GM10847 (cell line): Measurements from ENCODE around the gene KRT17.

Experiments used
- POLR2A ChIP-seq: IDR thresholded peaks from 2 replicates; pipeline ENCODE4 v1.6.1; 2011; ENCODE audit not compliant: insufficient read length; ENCODE audit errors: extremely low read depth

Gene KRT17

DNA sequence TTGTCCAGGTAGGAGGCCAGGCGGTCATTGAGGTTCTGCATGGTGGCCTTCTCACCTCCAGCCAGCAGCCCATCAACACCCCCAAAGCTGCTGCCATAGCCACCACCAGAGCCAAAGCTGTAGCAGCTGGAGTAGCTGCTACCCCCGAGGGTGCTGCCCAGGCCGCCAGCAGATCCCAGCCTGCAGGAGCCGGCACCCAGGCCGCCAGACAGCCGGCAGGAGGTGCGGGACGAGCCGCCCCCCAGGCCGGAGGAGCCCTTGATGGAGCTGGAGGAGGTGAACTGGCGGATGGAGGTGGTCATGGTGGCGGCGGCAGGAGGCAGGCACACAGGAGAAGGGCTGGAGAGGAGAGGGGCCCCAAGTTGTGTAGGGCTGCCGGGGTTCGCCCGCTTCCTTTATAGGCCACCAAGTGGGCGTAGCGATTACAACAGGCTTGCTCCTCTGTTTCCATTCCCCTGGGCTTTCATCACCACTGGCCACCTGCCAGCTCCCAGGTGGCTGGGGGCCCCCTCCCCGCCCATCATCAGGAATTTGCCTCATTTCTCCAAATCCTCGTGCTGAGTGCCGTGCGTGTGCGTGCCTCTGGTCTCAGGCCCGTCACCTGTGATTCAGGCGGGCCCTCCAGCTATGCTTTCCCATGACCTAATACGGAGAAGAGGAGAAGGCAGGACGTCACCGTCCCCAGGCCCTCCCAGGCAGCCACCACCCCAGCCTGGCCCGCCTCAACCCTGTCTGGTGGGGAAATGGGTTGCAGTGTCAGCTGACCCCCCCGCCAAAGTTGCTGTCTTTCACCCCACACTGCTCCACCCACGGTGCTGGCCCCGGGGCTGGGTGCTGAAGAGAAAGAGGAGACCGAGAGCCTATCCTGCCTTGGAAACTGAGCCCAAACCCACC is at the start of gene KRT17:
TSS of gene KRT17 (minus strand) at position 368 of the 894 bp plus-strand sequence. CDS start at position 302, 66 bp downstream.
- TF ChIP-seq POLR2A, result no peak

DNA sequence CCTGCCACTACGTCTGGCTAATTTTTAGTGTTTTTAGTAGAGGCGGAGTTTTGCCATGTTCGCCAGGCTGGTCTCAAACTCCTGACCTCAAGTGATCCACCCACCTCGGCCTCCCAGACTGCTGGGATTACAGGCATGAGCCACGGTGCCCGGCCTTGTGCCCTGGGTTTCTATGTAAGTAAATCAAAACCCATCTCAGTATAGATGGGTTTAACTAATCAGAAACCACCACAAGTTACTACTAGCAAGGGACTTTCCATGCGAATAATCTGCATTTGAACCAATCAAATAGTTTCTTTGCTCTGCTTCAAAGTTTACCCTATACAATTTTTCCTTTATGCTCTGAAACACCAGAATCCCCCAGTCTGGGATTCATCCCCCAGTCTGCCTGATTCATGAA is 47.8 kb upstream of the KRT17 start:
- TF ChIP-seq POLR2A, result no peak

DNA sequence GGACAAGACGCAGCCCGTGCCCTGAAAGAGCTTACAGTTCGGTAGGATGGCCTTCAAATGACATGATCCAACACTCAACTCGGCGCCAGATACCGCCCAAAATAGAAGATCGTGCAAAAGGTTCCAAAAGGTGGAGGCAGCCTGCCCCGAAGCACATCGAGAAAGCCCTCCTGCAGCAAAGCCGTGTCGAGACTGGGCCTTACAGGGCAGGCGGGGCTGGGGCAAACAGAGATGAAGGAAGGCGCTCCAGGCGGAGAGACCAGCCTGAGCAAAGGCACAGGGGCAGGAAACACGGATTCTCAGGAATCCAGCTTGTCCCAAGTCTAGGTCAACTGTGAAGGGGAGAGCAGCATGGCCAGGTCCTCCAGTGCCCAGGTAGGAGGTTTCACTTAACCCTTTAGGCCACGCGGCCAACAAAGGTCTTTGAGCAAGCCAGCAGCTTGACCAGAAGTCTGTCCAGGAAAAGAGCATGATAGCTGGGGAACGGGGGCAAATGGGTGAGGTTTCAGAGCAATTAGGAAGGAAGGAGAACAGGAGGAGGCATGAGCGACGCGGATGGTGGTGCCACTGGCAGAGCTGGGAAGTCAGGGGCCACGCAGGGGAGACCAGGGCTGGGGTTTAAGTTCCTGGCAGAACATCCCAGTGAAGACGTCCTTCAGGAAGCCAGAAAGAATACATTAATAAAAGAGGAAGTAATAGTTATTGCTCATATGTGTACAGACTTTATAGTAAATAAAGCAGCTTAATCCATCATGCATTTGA is 43.1 kb upstream of the KRT17 start:
- no peak for TF ChIP-seq POLR2A

DNA sequence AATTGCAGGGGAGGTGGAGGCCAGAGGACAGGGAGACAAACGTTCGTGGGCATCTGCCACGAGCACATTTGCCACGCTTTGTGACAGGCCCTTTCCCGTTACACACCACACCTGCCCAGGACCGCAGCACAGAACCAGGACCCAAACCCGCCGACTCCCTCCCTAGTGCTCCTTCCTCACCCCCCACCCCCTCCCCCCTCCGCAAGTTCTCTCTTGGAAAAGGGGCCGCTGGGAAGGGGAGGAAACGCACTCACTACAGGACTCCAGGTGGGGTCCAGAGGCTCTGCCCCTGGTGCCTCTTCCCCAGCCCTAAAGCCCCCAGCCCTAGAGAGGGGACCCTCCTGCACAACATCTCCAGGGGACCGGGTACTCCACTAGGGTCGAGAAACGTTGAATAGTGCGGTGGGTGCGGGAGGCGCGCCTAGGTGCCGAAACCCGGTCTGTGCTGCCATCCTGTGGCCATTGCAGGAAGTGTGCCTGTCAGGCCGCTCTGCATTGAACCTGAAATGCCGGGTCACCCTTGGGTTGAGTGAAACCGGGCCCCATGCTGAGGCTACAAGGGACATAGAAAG is 42.4 kb upstream of the KRT17 start:
- no peak for TF ChIP-seq POLR2A

DNA sequence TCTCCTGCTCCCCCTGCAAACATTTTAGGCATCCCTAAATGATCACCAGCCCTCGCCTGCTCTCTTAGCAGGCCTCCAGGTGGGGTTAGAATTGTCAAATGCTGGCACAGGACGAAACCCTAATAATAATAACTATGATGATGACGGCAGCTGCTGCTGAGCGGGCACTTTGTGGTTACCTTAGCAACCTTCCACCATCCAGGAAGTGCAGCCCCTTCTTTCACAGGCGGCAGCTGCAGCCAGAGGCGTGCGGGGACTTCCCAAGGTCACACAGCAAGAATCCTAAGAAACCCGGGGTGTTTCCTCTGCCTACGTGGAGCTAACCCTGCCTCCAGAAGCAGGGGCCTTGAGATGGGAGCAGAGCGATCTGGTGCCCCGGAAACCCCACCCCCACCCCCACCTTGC is 41.9 kb upstream of the KRT17 start:
- no peak for TF ChIP-seq POLR2A

DNA sequence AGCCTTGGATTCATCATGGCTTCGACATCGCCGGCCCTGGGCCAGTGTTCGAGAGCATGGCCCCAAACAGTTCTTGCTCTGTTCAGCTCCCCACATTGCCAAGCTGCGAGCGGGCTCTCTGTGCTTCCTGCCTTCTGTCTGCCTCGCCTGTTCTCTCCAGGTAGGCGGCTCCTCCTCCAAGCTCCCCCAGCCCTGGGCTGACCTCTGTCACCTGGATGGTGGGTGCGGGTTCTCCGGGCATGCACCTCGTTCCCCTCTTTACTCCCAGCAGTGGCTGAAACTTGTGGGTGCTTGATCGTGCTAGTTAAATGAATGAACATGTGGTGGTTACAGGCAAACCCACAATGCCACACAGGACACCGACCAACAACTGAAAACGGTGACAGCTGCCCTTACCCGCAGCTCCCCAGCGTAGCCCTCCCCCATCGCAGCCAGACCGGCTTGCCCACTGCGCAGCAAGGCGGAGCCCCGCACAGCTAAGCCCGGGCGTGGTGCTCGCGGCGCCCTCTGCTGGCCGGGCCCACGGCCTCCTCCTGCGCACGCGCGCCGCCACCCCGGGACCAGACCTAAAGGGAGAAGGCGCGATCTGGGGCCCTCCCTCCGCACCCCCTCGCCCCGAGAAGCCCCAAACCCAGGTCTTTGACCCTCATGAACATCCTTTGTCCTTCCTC is 41.3 kb upstream of the KRT17 start:
- peak; percentile 34 for TF ChIP-seq POLR2A

DNA sequence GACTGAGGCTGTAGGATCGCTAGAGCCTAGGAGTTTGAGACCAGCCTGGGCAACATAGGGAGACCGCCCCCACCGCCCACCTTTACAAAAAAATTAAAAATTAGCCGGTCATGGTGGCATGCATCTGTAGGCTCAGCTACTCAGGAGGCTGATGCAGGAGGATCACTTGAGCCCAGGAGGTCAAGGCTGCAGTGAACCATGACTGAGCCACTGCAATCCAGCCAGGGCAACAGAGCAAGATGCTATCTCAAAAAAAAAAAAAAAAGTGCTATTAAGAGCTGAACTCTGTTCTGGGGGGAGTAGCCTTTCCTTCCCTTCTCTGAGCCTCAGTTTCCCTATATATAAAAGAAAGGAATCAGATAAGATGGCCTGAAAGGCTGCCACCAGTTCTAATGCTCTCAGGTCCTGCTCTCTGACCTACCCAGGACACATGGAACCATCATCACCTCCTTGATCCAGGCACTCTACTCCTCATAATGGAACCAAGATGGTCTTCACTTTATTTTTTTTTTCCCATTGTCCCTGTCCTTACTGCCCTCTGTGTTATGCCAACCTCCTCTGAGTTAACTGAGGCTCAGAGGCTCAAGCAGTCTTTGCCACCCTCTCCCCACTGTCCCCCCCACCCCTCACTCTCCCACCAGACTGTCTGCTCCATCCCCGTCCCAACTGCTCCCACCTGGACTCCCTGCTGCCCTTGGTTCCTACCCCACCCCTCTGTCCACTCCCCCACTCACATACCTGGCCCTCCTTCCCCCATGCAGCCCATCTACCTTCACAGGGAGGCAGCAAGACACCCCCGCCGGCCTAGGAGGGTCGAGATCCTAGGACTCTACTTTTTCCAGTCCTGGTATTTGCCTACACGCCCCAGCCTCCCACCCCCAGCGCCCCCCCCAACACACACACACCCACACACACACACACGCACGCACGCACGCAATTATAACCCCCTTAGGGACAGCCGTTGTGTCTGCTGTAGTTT is 40.5 kb upstream of the KRT17 start:
- no peak for TF ChIP-seq POLR2A

DNA sequence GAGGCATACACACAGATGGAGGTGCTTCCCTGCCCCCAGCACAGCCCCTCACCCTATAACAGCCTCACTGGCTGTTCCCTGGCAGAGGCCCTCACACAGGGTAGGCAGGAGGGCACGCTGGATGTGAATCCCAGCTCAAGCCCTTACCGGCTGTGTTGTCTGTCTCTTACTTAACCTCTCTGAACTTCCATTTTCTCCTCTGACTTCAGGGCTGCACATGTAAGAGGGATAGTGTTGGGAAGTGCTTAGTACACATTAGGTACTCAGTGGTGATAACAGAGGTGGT is 39.7 kb upstream of the KRT17 start:
- TF ChIP-seq POLR2A, result no peak

DNA sequence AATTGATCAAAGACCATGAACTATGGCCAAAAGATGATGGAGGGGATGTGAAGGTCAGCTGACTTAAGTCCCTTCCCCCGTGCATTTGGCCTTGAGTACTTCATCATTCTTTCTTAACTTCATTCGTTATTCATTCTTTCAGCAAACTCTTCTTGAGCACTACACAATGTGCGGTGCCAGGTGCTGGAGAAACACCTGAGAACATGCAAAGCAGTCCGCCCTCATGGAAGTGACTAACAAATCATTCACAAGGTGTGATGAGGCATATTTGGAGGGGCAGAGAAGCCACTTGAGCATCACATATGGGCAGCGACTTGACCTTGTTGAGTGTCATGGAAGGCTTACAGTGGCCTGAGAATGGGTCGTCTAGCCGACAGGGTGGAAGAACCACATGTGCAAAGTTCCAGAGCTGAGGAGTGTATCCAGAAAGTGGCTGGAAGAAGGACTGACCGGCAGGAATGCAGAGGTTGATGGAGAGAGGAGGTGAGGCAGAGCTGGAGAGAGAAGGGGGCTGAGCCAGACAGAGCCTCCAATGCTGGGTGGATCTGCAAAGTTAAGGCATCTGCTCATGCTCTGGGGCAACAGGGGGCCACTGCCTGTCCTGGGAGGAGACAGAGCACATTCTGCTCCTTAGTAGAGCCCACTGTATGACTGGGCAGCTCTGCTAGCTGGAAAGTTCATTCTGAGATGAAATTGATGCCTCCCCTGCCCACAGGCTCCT is 39.2 kb upstream of the KRT17 start:
- no peak for TF ChIP-seq POLR2A

DNA sequence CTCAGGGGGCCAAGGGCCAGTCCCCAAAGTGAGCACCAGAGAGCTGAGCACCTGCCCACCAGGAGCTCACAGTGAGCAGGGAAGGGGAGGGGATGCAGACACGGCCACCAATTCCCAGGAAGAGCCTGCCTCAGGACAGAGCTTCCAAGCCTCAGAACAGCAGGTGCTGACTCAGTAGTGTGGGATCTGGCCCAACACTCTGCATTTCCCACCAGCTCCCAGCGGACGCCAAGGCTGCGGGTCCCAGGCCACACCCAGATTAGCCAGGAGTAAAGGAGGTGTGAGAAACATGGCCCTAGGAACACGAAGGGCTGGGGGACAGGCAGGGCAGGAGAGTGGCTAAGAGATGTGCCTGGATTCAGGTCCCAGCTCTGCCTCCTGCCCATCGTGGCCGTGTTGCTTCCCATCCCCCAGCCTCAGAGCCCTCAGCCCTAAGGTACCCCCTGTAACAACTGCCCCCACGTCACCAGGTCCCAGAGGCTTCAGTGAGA is 35.9 kb upstream of the KRT17 start:
- no peak for TF ChIP-seq POLR2A

DNA sequence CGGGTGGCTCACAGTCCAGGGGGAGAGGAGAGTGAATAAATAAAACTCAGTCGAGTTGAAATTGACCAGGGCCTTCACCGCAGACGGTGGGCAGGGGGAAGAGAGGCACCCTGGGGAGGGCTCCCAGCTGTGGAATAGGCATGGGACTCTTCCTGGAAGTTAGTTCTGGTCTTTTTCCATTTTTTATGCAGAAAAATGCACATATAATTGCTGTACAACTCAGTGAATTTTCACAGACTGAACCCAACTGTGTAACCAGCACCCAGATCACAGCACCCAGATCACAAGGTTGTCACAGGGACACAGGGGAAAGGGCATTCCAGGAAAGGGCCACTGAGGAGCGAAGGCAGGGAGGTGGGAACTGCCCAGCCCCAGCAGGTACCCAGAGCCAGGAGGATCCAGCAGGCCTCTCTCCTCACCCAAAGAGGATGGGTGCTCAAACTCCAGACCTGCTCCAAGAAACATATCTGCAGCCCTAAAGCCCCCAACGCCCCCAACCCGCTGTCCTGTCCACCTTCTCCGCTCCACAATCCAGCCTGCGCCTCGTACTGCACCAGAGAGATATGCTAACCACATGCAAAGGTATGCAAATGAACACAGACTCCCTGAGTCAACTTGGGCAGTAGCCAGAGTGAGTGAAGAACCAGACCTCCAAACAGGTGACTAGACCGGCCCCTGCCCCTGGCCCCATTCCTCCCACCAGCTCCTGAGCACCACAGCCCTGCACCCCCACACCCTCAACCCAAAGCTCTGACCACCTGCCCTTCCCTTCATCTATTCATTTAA is 35.2 kb upstream of the KRT17 start:
- no peak for TF ChIP-seq POLR2A

DNA sequence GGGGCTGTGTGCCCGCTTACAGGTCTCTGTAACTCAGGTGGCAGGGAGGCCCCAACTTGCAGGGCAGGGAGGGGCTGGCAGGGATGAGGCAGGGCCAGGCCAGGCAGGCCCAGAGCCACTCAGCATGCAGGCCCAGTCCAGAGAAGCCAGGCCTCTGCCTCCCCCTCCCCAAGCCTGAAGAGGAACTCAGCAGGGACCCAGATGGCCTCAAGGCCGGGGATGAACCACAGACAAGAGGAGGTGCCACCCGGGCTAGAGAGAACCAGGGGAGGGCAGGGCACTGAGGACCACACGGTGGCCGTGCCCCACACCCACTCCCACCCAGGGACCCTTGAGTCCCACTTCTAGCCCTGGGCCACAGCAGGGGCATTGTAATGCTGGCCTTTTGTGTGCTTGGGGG is 34.5 kb upstream of the KRT17 start:
- no peak for TF ChIP-seq POLR2A

DNA sequence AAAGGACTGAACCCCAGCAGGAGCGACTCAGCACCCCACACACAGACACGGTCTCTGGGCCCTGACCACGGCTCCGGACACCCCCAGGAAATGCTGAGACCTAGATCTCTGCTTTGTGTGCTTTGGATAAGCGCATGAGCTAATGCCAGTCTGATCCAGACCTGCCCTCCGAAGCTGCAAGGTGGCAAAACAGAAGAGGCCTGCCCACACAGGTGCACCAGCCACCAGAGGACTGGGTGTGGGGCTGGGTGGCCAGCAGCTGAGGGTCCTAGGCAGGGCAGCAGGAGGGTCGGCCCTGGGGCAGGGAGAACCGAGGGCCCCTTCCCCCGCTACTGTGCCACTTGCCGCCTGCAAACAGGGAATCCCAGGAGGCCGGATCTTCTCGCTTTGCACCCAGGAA is 33.6 kb upstream of the KRT17 start:
- no peak for TF ChIP-seq POLR2A
